Fibroblast of mammary gland (primary cell): Measurements from ENCODE around the gene CPEB4.

Experiments
- DNase-seq: peaks from one replicate; pipeline ENCODE4 v3.0.0-alpha.2; 2010; ENCODE audit warnings: low read depth
- H3K4me3 ChIP-seq: 2 replicates; pipeline ENCODE4 v1.5.1; 2011; ENCODE audit warnings: low read depth, mild to moderate bottlenecking, low read length, moderate library complexity; ENCODE audit not compliant: control insufficient read depth
- TF ChIP-seq, protein P1 (sequence below): conservative IDR thresholded peaks from 2 replicates; pipeline ENCODE4 v1.5.1; 2011; ENCODE audit warnings: low read depth, low read length, inconsistent platforms; ENCODE audit not compliant: control insufficient read depth, insufficient read depth

The CPEB4 gene

DNA sequence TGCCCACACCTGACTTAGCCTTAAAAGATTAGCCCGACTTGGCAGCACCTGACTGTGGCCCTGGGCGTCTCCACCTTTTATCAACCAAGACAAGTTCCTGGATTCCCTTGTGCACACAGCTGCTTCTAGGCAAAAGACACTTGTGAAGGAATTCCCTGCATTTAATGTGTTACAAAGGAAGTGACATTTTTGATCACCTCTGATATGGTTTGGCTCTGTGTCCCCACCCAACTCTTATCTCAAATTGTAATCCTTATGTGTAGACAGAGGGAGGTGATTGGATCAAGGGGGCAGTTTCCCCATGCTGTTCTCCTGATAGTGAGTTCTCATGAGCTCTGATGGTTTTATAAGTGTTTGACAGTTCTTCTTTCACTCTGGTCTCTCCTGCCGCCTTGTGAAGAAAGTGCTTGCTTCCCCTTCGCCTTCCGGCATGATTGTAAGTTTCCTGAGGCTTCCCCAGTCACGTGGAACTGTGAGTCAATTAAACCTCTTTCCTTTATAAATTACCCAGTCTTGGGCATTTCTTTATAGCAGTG, 2.6 kb upstream of the CPEB4 start:
- no peak overlapping the region for H3K4me3 ChIP-seq
- DNase-seq = no peak
- TF ChIP-seq, protein P1, sequence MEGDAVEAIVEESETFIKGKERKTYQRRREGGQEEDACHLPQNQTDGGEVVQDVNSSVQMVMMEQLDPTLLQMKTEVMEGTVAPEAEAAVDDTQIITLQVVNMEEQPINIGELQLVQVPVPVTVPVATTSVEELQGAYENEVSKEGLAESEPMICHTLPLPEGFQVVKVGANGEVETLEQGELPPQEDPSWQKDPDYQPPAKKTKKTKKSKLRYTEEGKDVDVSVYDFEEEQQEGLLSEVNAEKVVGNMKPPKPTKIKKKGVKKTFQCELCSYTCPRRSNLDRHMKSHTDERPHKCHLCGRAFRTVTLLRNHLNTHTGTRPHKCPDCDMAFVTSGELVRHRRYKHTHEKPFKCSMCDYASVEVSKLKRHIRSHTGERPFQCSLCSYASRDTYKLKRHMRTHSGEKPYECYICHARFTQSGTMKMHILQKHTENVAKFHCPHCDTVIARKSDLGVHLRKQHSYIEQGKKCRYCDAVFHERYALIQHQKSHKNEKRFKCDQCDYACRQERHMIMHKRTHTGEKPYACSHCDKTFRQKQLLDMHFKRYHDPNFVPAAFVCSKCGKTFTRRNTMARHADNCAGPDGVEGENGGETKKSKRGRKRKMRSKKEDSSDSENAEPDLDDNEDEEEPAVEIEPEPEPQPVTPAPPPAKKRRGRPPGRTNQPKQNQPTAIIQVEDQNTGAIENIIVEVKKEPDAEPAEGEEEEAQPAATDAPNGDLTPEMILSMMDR = no peak

DNA sequence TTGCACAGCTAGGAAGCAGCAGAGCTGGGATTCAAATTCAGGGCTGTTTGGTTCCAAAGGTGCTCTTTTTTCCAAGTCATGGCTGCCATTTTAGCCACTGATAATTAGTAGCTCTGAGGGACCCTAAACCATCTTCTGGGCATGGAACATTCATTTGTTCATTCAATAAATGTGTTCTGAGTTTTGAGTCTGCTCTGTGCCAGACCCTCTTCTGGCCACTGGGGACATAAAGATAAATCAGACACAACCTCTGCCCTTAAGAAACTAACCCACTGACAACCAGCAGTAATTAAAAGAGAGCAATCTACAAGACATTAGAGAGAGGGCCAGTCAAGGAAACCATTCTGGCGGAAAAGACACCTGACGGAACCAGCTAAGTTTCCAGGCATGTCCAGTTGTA, 2.0 kb upstream of the CPEB4 start:
- H3K4me3 ChIP-seq = no peak overlapping the region
- no peak for DNase-seq
- TF ChIP-seq, protein P1 = no peak

DNA sequence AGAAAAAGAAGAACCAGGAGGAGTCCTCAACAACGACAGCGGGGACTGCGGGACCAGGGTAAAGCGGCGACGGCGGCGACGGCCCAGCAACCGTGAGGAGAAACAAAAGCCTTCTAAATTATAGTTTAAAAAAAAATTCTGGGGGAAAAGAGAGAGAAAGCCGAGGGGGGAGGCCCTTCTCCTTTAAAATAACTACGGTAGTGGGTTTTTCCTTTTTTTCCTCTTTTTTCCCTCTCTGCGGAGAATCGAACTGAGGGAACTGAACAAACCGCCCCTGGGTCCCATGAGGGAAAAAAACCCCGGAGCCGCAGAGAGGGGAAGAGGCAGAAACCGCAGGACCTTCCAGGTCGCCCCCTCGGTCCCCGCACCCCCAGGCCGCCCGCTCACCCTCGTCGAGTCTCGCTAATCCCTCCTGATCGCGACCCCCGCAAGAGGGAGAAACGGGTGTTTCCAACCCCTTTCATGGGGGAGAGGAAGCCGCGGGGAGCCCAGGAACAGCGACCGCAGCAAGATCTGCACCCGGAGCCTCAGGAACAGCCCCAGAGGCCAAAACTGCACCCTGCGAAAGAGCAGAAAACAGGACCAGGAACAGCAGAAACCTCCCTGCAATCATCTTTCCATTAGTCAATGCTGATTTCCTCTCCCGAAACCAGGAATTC, 453 bp downstream of the CPEB4 start:
- peak; percentile 34 for DNase-seq
- peak overlapping the region; percentile 82 for H3K4me3 ChIP-seq
- TF ChIP-seq, protein P1 = no peak

DNA sequence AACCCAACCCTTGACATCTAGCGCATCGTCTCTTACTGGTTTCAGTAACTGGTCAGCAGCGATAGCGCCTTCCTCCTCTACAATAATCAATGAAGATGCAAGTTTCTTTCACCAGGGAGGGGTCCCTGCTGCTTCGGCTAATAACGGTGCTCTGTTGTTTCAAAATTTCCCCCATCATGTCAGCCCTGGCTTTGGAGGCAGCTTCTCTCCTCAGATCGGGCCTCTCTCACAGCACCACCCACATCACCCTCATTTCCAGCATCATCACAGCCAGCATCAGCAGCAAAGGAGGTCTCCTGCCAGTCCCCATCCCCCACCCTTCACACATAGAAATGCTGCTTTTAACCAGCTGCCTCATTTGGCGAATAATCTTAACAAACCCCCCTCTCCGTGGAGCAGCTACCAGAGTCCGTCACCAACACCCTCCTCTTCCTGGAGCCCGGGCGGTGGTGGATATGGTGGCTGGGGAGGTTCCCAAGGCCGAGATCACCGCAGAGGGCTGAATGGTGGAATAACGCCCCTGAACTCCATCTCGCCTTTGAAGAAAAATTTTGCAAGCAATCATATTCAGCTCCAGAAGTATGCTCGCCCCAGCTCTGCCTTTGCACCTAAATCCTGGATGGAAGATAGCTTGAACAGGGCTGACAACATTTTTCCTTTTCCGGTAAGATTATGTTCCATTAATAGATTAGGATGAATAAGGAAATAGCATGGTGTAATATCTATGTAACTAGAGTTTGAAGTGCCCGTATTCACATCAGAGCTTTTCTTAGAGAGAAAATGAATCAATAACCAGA, 2.2 kb downstream of the CPEB4 start:
- DNase-seq = peak; percentile 17
- TF ChIP-seq, protein P1 = no peak
- H3K4me3 ChIP-seq = peak overlapping the region; percentile 60

DNA sequence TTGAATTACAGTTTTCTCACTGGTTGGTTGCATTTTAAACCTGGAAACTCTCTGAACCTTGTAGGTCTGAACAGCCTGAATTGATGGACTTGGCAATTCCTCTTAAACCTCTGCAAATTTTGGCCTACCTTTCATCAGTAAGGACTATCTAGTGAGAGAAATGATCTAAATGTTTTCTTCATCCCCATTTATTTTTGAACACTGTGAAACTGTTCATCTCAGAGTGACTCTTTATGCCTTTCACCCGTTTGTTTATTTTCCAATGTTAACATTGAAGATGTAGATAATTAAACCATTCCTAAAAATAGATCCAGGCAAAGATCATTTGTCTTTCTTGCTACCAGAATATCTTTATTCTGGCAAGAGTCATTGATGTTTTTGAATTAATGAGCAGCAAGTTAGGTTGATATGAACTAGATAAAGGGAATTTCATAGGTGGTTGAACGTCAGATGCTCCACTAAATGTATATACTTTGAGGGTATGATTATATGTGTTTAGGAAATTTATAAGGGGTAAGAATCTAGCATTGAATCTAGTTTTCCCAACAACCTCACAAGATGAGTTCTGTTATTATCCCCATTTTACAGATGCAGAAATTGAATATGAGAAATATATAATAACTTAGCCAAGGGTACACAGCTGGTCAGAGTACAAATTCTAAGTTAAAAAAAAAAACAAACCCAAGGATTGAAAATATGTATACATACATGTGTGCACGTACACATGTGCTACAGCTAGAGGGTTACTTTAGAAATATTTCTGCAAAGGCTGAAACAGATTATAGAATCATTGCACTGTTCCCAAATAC, 3.4 kb downstream of the CPEB4 start:
- TF ChIP-seq, protein P1 = no peak
- peak overlapping the region; percentile 60 for H3K4me3 ChIP-seq
- no peak for DNase-seq

DNA sequence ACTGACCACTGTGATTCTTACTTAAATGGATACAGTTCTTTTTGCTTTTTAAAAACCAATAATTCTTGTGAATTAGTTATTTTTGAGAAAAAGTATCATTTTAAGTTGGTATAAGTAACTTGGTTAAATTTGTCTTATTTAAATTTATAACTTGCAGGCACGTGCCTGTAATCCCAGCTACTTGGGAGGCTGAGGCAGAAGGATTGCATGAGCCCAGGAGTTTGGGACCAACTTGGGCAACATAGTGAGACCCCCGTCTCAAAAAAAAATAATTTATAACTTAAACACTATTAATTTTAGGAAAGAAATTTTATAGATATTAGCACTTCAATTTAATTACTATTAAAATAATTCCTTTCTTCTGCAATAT, 5.0 kb downstream of the CPEB4 start:
- H3K4me3 ChIP-seq = no peak overlapping the region

More for the DNA sequence above, 5.0 kb downstream of the CPEB4 start:
- TF ChIP-seq, protein P1 = no peak
- no peak for DNase-seq
